ENCODE measurements around the gene SELENOI.

The SELENOI gene

DNA sequence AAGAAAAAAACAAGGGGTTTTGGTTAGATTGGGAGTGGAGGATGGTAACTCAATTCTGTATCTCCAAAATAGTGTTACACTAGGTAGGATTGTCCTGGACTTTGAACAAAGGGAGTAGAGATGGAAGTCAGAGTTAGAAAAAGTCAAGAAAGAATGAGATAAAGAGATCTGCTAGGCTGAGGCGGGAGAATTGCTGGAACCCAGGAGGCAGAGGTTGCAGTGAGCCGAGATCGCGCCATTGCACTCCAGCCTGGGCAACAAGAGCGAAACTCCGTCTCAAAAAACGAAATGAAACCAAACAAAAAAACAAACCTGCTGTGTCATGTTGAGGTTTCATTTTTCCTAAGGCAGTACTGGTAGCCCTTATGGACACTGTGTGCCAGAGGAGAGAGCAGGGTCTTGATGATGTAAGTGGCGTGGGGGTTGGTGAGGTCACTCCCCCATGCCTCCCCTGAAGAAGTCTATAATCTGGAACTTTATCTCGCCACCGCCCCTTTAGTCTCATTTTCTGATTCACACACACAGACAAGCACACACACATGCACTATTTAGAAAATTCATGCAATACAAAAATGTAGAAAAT is 66.2 kb downstream of the SELENOI start:
- no peak for DNase-seq (ENCODE audit: low read depth)

DNA sequence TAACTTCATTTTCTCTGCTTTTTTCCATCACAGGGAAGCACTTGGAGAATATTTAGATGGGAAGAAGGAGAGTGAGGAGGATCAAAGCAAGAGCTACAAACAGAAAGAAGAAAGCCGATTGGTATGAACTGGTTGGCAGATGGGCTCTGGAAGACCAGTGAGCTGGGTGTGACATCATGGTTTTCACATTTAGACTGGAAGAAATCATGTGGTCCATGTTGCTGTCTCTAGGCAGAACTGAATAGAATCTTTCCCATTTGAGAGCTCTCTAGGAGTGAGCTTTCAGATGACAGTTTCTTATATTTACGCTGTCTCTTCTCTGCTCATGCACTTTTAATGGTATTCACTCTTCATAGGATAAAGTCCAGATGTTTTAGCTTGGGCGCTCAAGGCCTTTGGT is 68.4 kb downstream of the SELENOI start:
- no peak for DNase-seq (ENCODE audit: low read depth)

DNA sequence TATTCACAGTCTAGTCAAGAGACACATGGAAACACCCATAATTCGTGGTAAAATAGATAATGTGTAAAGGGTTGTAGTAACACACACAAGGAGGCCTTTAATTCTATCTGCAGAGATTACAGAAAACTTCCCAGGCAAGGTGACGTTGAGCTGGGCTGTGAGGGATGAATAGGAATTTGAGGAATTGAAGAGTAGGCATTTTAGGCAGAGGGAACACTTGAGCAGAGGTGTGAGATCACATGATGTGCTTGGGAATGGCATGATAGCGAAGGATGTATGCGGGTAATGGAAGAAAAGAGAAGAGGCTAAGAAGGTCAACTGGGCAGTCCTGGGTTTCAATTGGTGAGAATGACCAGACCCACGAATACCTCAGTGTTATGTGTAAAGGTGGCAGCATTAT is 76.0 kb downstream of the SELENOI start:
- DNase-seq (ENCODE audit: low read depth): no peak

DNA sequence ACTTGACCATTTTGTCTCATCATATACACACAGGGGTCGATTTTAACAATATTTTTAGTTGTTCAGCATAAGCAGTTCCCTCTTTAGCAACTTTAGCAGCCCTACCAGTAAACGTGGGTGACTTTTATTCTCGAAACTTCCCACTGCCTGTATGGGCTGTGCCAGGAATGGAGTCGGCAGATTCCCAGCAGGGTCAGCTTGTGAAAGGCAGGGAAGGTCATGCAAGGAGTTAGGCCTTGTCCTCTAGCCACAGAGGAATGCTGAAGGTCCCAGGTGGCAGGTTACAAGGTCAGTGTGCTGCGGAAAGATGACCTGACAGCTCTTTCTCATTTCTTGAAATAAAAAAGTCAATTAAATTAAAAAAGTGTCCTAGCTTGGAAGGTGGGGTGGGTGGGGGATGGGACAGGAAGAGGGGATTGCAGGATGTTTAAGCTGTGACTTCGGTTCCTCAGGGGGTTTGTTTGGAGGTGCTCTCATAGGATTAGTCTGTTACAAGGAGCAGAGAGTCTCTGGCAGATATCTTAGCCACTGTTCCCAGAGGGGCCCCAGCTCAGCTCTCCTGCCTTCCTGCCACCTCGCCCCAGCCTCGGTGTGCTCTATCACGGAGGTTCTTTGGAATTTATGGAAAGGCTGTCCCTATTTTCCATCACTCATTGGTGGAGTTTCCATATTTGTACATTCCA is 77.1 kb downstream of the SELENOI start:
- no peak for DNase-seq (ENCODE audit: low read depth)

DNA sequence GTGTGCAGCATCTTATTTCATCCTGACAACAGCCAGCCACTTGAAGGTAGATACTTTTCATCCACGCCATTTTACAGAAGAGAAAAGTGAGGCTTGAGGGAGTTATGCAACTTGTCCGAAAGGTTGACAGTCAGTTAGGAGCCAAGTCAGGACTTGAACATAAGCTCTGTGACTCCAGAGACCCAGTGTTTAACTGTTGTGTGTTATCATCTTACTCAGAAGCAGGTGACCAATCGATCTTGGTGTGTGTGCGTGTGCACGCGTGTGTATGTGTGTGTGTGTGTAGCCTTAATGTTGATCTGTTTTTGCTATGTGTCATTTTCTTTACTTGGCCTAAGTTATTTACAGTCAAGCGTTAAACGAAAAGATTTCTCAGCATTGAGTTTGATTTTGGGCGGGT is 77.8 kb downstream of the SELENOI start:
- DNase-seq (ENCODE audit: low read depth): no peak

DNA sequence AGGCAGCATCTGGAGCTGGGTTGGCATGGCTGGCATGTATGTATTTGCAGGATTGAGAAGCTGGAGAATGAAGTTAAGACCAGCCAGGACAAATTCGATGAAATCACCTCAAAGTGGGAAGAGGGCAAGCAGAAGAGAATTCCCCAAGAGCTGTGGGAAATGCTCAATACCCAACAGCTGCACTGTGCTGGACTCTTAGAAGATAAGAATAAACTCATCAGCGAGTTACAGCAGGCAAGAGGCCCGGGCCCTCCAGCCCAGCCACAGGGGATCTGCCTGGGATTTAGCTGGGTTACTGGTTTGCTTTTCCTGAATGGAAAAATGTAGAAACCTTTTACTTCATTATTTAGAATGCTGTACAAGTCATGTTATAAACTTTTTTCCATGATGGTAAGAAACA is 78.3 kb downstream of the SELENOI start:
- no peak for DNase-seq (ENCODE audit: low read depth)

DNA sequence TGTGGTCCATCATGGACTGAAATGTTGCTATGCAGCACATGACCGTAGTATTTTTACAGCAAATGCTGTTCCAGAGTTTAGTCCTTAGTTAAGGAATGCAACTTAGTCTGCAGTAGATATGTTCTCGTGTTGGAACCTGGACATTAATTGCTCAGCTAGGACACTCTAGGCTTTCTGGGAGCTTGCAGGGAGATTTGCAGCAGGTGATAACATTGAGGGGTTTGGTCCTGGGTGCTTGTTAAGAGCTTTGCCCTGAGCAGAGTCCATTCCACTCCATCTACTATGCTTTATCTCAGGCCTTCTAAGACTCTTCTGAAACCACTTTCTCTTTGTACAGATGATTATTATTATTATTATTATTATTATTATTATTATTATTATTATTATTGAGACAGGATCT is 82.9 kb downstream of the SELENOI start:
- DNase-seq (ENCODE audit: low read depth): no peak

GRCh38 chr2:26429779-26430578 is 84.0 kb downstream of the SELENOI start:
- no peak for DNase-seq (ENCODE audit: low read depth)

GRCh38 chr2:26430826-26431225 is 84.9 kb downstream of the SELENOI start:
- DNase-seq (ENCODE audit: low read depth): no peak

DNA sequence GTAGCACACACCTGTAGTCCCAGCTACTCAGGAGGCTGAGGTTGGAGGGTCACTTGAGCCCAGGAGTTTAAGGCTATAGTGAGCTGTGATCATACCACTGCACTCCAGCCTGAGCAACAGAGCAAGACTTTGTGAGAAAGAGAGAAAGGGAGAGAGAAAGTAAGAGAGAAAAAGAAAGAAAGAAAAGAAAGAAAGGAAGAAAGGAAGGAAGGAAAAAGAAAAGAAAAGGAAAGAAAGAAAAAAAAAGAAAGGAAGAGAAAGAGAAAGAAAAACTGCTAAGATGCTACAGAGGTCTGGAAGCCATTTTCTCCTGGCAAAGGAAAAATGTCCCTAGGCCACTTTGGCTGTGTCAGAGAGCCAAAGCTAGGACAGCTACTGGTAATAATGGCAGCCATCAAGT is 86.4 kb downstream of the SELENOI start:
- DNase-seq (ENCODE audit: low read depth): no peak

GRCh38 chr2:26432859-26433258 is 86.9 kb downstream of the SELENOI start:
- no peak for DNase-seq (ENCODE audit: low read depth)

DNA sequence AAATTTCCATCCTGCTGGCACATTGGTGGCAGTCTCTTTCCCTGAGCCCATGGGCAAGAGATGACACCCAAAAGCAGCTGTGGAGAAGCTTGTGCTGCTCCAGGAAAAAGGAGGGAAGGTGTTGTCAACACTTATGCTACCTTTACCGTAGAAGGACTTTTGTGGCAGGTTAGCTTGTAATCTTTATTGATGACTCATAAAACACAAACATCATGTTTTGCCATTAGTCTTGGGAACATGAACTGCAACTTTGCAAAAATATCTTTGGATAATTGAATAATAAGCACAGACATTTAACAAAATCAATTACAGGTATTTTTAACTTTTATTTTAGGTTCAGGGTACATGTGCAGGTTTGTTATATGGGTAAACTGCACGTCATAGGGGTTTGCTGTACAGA is 89.2 kb downstream of the SELENOI start:
- DNase-seq (ENCODE audit: low read depth): no peak

DNA sequence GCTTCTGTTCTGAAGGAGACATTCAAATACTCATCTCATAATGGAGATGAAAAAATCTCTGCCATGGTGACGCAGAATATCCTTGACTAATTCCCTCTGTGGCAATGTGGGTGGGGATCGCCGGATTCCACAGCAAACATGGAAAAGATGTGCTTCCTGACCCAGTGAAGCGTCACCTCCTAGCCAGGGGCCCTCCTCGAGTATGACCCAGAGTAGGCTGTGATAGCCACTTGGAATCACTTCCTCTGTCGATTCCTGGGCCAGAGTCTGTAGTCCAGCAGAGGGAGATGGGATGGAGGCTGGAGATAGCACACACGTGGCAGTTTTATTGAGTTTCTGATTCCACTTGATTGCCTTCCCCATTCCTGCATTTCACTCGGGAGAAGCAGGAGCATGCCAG is 92.6 kb downstream of the SELENOI start:
- DNase-seq (ENCODE audit: low read depth): no peak

- DNase-seq (ENCODE audit: low read depth): no peak
Measured at GRCh38 chr2:26438926-26439325, 93.0 kb downstream of the SELENOI start.

DNA sequence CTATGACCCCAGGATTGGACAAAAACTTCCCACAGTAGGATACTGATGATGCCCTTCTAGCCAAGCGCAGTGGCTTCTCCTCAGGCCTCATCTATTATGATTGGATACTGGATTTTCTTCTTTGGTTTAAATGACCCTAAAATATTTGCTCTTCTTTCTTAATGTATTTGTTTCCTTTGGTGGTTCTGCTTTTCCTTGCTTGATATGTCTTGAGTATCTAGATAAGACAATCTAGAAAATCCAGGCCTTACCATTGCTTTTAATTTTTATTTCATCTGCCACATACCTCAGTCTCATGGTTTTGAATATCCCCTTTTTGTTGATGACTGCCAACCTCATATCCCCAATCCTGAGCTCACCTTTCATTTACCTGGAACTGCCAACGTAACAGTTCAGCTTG is 96.4 kb downstream of the SELENOI start:
- no peak for DNase-seq (ENCODE audit: low read depth)

DNA sequence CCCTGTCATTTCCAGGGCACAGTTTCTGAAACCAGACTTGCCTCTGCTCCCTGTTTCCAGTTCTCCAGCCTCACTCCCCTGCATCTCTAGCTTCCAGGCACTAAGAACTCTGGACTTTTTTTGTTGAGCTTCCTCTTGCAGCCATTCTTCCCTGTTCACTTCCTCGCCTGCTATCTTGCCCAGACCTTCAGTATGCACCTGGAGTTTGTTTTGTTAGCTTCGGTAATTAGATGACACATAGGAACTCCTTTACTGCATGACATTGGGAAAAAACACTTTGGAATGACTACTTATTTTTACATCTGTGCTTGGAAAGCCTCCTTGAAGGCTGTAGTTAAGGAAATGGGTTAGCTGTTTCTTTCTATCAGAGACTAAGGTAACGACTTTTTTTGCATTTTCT is 96.8 kb downstream of the SELENOI start:
- no peak for DNase-seq (ENCODE audit: low read depth)

GRCh38 chr2:26444236-26444635 is 98.3 kb downstream of the SELENOI start:
- DNase-seq (ENCODE audit: low read depth): no peak
